Astrocyte of the cerebellum (primary cell): ENCODE results near the gene TEK.

Experiments
- DNase-seq: peaks from one replicate; pipeline ENCODE4 v3.0.0-alpha.2; 2011; ENCODE audit warnings: low read depth
- H3K4me3 ChIP-seq: 2 replicates; pipeline ENCODE4 v1.5.1; 2011; ENCODE audit warnings: mild to moderate bottlenecking, low read depth, low read length, moderate library complexity
- in situ Hi-C: cut with HindIII; loops from 2 replicates; pipeline ENCODE4 v1.10.0; 2017; ENCODE audit warnings: low sequenced_read_pairs
- TF ChIP-seq, protein P1 (sequence below): IDR thresholded peaks from 2 replicates; pipeline ENCODE4 v1.5.1; 2012; ENCODE audit warnings: low read length, low read depth, moderate library complexity, mild to moderate bottlenecking; ENCODE audit errors: missing control alignments

TEK gene

DNA sequence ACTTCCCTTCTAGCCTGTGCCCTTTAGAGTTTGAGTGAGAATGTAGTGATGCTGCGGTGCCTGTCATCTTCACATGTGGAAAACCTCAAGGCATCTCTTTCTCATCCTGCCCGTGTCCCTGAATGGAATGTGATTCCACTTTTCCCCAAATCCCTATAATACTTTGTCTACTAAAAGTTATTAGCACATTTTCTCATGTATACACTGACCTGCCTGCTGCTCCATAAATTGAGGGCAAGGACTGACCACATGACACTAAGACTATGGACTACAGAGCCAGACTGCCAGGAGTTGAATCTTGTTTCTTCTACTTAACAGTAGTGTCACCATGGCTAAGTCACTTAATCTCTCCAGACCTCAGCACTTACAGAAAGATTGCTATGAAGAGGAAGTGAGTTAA lies 93.0 kb downstream of the TEK start:
- in situ Hi-C loops: no loop called here
- TF ChIP-seq, protein P1, sequence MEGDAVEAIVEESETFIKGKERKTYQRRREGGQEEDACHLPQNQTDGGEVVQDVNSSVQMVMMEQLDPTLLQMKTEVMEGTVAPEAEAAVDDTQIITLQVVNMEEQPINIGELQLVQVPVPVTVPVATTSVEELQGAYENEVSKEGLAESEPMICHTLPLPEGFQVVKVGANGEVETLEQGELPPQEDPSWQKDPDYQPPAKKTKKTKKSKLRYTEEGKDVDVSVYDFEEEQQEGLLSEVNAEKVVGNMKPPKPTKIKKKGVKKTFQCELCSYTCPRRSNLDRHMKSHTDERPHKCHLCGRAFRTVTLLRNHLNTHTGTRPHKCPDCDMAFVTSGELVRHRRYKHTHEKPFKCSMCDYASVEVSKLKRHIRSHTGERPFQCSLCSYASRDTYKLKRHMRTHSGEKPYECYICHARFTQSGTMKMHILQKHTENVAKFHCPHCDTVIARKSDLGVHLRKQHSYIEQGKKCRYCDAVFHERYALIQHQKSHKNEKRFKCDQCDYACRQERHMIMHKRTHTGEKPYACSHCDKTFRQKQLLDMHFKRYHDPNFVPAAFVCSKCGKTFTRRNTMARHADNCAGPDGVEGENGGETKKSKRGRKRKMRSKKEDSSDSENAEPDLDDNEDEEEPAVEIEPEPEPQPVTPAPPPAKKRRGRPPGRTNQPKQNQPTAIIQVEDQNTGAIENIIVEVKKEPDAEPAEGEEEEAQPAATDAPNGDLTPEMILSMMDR: no peak
- H3K4me3 ChIP-seq: no peak overlapping the region
- DNase-seq: no peak

DNA sequence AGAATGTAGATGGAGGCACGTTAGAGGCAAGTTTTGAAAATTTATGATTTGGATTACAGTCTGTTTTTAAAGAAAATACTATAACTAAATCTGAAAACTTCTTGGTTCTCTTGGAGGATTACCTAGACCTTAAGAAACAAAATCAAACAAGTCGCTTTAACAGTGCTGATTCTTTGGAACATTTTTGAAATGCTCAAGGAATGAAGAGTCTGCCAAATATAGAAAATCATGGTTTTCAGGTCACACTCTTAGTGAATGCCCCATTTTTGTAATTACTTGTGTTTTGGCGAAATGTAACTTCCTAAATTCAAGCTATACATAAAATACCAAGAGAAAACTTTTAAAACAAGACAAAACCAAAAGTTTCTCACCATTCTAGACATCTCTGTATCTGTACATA lies 94.8 kb downstream of the TEK start:
- in situ Hi-C loops: no loop called here

DNA sequence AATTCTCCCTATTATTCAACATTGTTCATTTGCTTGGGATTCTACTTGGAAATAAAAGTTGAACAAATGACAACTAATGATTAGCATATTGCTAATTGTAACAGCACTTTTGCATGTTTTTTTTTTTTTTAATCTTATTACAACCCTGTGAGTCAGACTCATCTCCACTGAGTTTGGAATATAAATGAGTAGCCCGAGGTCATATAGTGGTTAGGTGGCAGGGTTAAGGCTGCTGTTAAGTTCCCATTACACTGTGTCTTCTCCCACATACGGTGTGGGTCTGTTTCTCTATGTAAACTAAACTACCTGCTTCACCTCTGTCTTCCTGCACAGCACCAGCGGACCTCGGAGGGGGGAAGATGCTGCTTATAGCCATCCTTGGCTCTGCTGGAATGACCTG lies 95.6 kb downstream of the TEK start:
- DNase-seq: no peak
- TF ChIP-seq, protein P1: no peak
- in situ Hi-C loops: no loop called here
- H3K4me3 ChIP-seq: no peak overlapping the region

More for the DNA sequence above, 94.8 kb downstream of the TEK start:
- DNase-seq: no peak
- TF ChIP-seq, protein P1: no peak
- H3K4me3 ChIP-seq: no peak overlapping the region

DNA sequence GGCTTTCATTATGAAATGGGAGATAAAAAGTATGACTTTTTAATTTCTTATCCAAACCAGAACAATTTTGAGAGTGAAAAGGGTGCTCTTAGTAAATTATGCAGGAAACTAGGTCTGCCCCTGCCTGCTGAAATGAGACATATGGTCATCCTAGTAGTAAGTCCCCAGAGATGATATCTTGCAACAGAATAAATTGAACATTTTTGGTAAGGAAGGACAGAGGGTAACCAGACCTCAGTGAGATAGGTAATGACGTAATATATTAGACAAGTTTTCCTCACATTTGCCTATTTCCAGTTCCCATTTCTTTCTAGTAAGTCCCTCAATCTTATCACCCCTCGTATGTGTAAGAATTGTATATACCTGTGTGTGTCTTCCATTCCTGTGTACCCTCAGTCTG lies 96.2 kb downstream of the TEK start:
- in situ Hi-C loops: no loop called here
- no peak overlapping the region for H3K4me3 ChIP-seq
- DNase-seq: no peak
- TF ChIP-seq, protein P1: no peak

DNA sequence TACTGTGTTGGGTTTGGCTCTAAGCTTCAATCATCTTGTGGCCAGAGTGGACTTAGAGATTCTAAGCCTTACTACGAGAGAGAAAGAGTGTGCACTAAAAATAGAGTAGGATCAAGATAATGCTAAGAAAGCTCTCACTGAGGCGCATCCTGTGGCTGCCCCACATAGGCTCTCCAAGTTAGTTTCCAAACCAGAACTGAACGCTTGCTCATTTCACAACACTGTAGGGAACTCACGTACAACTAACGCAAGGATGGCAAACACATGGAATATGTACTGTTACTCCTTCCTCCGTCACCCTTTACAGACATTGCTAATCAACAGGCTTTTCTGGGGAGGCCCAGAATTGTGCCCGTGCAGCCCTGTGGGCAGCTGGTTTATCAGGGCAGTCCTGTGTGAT lies 97.0 kb downstream of the TEK start:
- in situ Hi-C loops: no loop called here
- TF ChIP-seq, protein P1: no peak
- no peak for DNase-seq
- no peak overlapping the region for H3K4me3 ChIP-seq

DNA sequence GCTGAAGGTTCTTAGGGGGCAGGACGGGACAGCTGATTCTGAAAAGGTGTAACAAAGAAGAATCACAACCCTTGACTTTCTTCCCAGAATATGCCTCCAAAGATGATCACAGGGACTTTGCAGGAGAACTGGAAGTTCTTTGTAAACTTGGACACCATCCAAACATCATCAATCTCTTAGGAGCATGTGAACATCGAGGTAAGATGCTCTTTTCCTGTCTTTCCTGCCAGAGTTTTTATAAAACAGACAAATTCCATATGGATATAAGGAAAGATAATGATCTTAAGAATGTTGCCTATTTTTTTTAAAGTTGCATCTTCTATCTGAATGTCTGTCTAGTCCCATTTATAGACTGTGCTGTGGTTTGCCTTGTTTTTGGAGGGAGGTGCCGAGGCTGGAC lies 100.0 kb downstream of the TEK start:
- no peak for DNase-seq
- in situ Hi-C loops: no loop called here
- no peak overlapping the region for H3K4me3 ChIP-seq
- TF ChIP-seq, protein P1: no peak

DNA sequence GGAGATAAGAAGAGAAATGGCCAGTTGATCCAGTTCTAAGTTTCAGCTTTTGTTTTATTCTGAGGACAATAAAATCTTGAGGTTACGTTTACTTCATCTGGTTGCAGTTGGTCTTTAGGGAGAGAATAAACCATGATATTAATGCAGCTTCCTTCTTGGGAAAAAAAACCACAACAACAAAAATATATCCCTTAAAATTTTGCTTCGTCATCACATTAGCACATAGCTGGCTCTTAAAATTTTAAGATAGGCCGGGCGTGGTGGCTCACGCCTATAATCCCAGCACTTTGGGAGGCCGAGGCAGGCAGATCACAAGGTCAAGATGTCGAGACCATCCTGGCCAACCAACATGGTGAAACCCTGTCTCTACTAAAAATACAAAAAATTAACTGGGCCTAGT lies 101.6 kb downstream of the TEK start:
- TF ChIP-seq, protein P1: no peak
- no peak for DNase-seq
- no peak overlapping the region for H3K4me3 ChIP-seq
- in situ Hi-C loops: no loop called here
